GM19452 (cell line): Measurements from ENCODE around the gene MTHFSD.

Source experiments
- ATAC-seq: cut with Tn5 transposase; IDR thresholded peaks from one replicate; pipeline ENCODE4 v1.9.1; 2021; ENCODE audit not compliant: unreplicated experiment

The MTHFSD gene

GRCh38 chr16:86492267-86492960 lies 62.6 kb downstream of the MTHFSD start:
- no peak for ATAC-seq

- ATAC-seq, result no peak
These were observed 63.4 kb downstream of the MTHFSD start for GRCh38 chr16:86491640-86492023.

- no peak for ATAC-seq
These were observed 64.0 kb downstream of the MTHFSD start for GRCh38 chr16:86490859-86491639.

- no peak for ATAC-seq
These were observed 69.3 kb downstream of the MTHFSD start for GRCh38 chr16:86485746-86486145.

- no peak for ATAC-seq
These were observed 70.8 kb downstream of the MTHFSD start for GRCh38 chr16:86484240-86484639.

- no peak for ATAC-seq
These were observed 73.4 kb downstream of the MTHFSD start for GRCh38 chr16:86481607-86482006.

- ATAC-seq, result no peak
These were observed 74.6 kb downstream of the MTHFSD start for GRCh38 chr16:86480444-86480843.
